PC-3 (cell line): ENCODE data around the gene MAP3K20.

Experiments used
- EZH2phosphoT487 ChIP-seq: fragments of 300-600 bp; sonication (generic); IDR thresholded peaks from 2 replicates; pipeline ENCODE4 v1.6.1; 2018; ENCODE audit warnings: mild to moderate bottlenecking, antibody characterized with exemption, low read length, borderline replicate concordance
- TF ChIP-seq, protein P1 (sequence below): fragments of 300-600 bp; sonication (generic); conservative IDR thresholded peaks from 2 replicates; pipeline ENCODE4 v1.5.1; 2017; ENCODE audit warnings: antibody characterized with exemption, low read depth, mild to moderate bottlenecking, low read length

- TF ChIP-seq, protein P1, sequence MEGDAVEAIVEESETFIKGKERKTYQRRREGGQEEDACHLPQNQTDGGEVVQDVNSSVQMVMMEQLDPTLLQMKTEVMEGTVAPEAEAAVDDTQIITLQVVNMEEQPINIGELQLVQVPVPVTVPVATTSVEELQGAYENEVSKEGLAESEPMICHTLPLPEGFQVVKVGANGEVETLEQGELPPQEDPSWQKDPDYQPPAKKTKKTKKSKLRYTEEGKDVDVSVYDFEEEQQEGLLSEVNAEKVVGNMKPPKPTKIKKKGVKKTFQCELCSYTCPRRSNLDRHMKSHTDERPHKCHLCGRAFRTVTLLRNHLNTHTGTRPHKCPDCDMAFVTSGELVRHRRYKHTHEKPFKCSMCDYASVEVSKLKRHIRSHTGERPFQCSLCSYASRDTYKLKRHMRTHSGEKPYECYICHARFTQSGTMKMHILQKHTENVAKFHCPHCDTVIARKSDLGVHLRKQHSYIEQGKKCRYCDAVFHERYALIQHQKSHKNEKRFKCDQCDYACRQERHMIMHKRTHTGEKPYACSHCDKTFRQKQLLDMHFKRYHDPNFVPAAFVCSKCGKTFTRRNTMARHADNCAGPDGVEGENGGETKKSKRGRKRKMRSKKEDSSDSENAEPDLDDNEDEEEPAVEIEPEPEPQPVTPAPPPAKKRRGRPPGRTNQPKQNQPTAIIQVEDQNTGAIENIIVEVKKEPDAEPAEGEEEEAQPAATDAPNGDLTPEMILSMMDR = no peak
- TF ChIP-seq EZH2phosphoT487 = no peak
Observed at GRCh38 chr2:173130496-173131465, 55.1 kb downstream of the MAP3K20 start.
